ENCODE measurements around the gene KRT31. TPM values are rescaled to one million over a fixed set of nuclear protein-coding genes. Genes with fewer than 3 reads are reported as not detected.

KRT31 gene
- total and polyA plus RNA-seq, 8 donors = not detected

DNA sequence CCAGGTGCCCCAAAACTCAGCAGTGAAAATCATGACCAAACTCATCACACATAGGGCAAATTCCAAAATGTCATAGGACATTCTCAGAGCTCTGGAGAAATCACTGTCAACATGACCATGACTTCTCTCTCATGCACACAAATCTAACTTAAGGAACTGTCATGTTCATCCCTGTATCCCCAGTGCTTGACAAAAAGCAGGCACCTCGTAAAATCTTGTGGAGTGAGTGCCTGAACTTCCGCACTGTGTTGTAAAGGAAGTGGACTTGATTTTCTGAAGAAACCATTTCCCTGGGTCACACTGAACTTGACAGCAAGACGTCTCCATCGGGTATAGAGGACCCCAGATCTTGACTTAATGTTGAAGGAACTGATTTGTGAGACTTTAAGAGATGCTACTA lies 24.2 kb upstream of the KRT31 start:
- intact Hi-C loops (cut with DNase I) = no loop called here

DNA sequence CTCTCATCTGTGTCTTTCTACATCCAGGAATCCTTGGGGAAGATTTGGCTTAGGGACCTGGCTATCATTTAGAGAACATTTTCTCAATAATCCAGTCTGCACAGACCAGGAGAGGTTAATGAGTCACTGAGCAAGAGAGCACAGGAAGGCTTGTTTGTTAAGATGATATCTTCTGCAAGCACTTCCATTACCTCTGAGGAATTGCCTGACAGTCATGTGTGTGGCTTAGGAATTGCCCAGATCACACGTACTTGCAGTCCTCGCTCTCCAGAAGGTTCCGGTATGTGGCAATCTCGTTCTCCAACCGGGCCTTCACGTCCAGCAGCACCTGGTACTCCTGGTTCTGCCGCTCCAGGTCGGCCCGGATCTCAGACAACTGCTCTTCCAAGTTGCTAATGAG lies 23.7 kb upstream of the KRT31 start:
- ATAC-seq = no peak
- Histone ChIP-seq H3K9me3 (no peaks in the 10 kb centered on the region), H3K4me1 (no peaks in the 10 kb centered on the region), H3K27ac (no peak overlapping the region), H3K36me3 (no peaks in the 10 kb centered on the region), H3K4me3 (no peak overlapping the region), H3K27me3 (no peaks in the 10 kb centered on the region)
- DNase-seq = no peak
- intact Hi-C loops (cut with DNase I) = no loop called here
- TF ChIP-seq, protein P1, sequence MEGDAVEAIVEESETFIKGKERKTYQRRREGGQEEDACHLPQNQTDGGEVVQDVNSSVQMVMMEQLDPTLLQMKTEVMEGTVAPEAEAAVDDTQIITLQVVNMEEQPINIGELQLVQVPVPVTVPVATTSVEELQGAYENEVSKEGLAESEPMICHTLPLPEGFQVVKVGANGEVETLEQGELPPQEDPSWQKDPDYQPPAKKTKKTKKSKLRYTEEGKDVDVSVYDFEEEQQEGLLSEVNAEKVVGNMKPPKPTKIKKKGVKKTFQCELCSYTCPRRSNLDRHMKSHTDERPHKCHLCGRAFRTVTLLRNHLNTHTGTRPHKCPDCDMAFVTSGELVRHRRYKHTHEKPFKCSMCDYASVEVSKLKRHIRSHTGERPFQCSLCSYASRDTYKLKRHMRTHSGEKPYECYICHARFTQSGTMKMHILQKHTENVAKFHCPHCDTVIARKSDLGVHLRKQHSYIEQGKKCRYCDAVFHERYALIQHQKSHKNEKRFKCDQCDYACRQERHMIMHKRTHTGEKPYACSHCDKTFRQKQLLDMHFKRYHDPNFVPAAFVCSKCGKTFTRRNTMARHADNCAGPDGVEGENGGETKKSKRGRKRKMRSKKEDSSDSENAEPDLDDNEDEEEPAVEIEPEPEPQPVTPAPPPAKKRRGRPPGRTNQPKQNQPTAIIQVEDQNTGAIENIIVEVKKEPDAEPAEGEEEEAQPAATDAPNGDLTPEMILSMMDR (IDR thresholded peaks at IDR 0.05) = no peak

More for the DNA sequence above, 24.2 kb upstream of the KRT31 start:
- Histone ChIP-seq H3K4me1 (no peaks in the 10 kb centered on the region), H3K27me3 (no peaks in the 10 kb centered on the region), H3K4me3 (no peak overlapping the region), H3K27ac (no peak overlapping the region), H3K36me3 (no peaks in the 10 kb centered on the region), H3K9me3 (no peaks in the 10 kb centered on the region)
- DNase-seq (no peak), ATAC-seq (no peak)
- TF ChIP-seq, protein P1 (IDR thresholded peaks at IDR 0.05) = no peak

DNA sequence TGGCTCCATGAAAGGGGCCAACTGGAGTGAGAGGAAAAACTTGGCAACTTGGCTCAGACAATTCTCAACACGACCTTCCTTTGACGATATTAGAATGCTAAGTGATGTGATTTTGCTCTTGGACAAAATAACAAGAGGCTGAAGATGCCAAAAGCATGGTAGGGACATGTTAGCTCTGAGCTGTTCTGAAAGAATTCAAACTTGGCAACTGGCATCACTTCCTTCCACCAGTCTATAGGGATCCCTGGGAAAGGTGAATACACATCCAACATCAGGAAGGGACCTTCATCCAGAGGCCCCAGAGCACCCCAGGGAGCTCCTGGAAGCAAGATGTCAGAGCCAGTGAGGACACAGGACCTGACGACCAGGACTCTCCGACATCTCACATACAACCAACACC lies 22.7 kb upstream of the KRT31 start:
- no peaks in the 10 kb centered on the region for H3K36me3 ChIP-seq
- TF ChIP-seq, protein P1 (IDR thresholded peaks at IDR 0.05) = no peak
- DNase-seq (no peak), ATAC-seq (no peak)
- no peak overlapping the region for H3K27ac ChIP-seq
- no peaks in the 10 kb centered on the region for H3K9me3 ChIP-seq
- H3K4me3 ChIP-seq = no peak overlapping the region
- no peaks in the 10 kb centered on the region for H3K4me1 ChIP-seq
- intact Hi-C loops (cut with DNase I) = no loop called here
- H3K27me3 ChIP-seq = no peaks in the 10 kb centered on the region

DNA sequence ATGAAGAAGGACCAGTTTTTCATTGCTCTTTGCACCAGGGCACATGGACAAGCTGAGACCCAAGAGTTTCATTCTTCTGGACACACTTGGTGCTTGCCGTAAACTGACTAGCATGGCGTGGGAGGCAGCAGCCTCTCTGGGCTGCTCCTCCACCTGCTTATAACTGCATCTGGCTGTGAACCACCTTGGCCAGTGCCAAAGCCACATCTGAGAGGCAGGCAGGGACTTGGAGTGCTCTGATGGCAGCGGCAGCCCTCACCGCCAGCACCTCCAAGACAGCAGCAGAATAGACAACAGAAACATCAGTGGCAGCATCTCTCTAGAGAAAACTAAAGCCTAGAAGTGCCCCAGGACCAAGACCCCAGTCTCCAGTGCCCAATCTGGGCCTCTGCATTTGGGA lies 22.3 kb upstream of the KRT31 start:
- intact Hi-C loops (cut with DNase I) = no loop called here
- ATAC-seq = no peak
- no peaks in the 10 kb centered on the region for H3K27me3 ChIP-seq
- TF ChIP-seq, protein P1 (IDR thresholded peaks at IDR 0.05) = no peak
- DNase-seq = no peak
- no peaks in the 10 kb centered on the region for H3K4me1 ChIP-seq
- no peaks in the 10 kb centered on the region for H3K36me3 ChIP-seq
- H3K27ac ChIP-seq = no peak overlapping the region
- no peaks in the 10 kb centered on the region for H3K9me3 ChIP-seq
- H3K4me3 ChIP-seq = no peak overlapping the region

DNA sequence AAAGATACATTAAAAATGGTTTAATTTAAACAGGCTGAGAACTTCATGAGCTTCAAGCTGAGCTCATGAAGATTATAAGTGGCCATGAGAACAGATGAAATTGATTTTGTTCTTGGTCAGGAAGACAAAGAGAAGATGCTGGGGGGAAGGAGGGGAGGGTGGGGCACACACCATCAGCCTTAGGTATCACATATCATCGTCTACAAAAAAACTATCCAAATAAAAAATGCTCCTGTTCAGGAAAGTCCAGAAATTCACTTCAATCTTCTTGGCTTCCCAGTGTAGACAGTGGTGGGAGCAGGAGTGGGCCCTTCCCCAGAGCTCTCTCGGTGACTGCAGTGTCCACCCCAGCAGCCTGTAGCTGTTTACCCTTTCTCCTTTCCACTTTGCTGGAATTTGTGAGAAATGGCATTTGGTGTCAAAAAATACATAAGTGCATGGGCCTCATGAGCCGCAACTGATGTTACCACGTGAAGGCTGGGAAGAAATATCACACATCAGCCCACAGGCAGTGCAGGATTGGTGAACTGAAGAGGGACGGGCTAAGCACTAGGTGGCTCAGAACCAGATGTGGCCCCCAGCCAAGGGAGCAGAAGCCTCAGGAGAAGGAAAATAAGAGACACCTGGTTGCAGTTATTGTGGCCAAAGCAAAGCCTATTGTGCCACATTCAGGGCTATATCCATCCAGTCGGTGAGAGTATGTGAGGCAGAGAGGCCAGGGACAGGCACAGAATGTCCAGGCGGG lies 20.9 kb upstream of the KRT31 start:
- ATAC-seq (no peak), DNase-seq (no peak)
- Histone ChIP-seq H3K27ac (no peak overlapping the region), H3K4me3 (no peak overlapping the region), H3K27me3 (no peaks in the 10 kb centered on the region), H3K36me3 (no peaks in the 10 kb centered on the region), H3K9me3 (no peaks in the 10 kb centered on the region), H3K4me1 (no peaks in the 10 kb centered on the region)
- intact Hi-C loops (cut with DNase I) = no loop called here
- TF ChIP-seq, protein P1 (IDR thresholded peaks at IDR 0.05) = no peak

All from left lung (tissue), 10 donors.